Measurements from ENCODE around the gene MRPL41.

DNA sequence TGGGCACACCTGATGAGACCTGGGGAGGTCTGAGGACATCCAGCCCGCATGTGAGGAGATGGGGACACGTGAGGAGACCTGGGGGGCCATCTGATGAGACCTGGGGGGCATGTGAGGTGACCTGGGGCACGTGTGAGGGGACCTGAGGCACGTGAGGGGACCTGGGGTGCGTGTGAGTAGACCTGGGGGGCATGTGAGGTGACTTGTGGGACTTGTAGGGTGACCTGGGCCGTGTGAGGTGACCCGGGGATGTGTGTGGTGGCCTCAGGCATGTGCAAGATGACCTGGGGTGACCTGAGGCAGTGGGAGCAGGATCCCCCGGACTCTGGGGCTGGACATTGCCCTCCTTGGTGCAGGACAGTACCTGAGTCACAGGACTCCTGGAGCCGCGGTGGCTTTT lies 32.1 kb upstream of the MRPL41 start:
- TF ChIP-seq, protein P1, sequence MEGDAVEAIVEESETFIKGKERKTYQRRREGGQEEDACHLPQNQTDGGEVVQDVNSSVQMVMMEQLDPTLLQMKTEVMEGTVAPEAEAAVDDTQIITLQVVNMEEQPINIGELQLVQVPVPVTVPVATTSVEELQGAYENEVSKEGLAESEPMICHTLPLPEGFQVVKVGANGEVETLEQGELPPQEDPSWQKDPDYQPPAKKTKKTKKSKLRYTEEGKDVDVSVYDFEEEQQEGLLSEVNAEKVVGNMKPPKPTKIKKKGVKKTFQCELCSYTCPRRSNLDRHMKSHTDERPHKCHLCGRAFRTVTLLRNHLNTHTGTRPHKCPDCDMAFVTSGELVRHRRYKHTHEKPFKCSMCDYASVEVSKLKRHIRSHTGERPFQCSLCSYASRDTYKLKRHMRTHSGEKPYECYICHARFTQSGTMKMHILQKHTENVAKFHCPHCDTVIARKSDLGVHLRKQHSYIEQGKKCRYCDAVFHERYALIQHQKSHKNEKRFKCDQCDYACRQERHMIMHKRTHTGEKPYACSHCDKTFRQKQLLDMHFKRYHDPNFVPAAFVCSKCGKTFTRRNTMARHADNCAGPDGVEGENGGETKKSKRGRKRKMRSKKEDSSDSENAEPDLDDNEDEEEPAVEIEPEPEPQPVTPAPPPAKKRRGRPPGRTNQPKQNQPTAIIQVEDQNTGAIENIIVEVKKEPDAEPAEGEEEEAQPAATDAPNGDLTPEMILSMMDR (IDR thresholded peaks at IDR 0.05), result no peak
- no peak for TF ChIP-seq POLR2A (IDR thresholded peaks at IDR 0.05)
- no peak for TF ChIP-seq POLR2AphosphoS5 (IDR thresholded peaks at IDR 0.05)

All from suprapubic skin (tissue), 4 donors.